GM19463 (cell line): ENCODE data around the gene SCN5A.

ENCODE experiments used
- ATAC-seq: cut with Tn5 transposase; IDR thresholded peaks from one replicate; pipeline ENCODE4 v1.9.1; 2021; ENCODE audit warnings: mild to moderate bottlenecking, moderate library complexity; ENCODE audit not compliant: unreplicated experiment

The SCN5A gene

DNA sequence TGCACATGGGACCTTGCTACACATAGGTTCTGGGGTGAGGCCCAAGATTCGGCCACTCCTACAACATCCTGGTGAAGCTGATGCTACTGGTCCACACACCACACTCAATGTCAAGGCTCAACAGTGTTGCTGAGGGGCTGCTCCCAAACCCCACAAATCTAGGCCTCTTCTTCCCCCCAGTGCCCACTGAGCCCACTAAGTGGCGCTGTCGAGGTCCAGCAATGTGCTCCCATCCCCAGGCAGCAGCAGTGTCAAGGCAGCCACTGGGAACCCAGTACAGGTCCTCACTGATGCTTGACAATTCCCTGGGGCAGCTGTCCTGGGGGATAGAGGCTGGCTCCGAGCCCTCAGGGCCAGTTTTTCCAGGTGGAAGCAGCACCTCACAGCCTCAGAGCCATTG, 21.5 kb downstream of the SCN5A start:
- no peak for ATAC-seq

DNA sequence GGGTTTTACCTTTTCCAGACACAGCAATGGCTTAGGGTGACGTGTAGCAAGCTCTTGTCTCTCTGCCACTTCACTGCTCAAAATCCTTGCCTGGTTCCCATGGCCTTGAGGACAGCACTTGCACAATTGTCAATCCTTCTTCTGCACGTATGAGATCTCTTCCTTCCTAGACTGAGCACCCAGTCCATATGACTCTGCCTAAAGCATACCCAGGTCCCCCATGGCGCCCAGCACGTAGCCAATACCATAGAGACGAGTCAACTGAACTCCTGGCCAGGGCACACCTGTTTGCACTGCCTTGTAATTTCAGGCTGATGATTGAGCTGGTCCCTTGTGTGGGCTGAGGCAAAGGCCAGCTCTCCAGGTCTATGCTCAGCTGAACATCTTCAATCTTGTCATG, 23.3 kb downstream of the SCN5A start:
- no peak for ATAC-seq

DNA sequence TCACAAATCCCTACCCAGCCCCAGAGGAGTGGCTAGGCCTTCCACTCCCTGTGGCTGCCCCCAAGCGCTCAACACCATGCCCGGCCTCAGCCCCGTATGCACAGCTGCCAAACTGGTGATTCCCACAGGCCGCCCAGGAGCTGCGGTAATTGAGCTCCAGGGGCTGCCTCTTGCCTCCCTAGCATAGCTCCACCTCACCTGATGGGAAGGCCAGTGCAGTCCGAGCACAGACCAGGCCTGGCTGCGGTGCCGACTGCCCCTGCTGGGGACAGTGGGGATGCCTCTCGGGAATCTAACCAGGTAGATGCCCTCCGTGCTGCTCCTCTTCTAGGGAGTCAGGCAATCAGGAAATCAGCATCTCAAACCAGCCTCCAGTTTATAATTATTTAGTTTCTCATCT, 25.9 kb downstream of the SCN5A start:
- ATAC-seq = no peak

DNA sequence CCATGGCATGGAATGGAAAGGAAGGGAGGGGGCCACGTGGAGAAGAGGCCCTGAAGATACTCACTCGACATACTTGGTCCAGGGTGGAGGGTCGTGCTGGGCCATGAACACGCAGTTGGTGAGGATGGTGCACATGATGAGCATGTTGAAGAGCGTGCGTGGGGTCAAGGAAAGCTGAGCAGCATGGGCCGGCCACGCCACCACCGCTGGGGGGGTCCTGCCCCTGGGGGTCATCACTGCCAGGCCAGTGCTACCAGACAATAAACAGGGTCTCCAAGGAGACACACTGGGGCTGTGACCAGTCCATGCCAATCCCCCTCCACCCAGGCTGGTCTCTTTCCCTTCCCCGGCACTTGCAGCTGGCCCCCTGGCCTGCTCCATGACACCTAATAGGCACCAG, 27.2 kb downstream of the SCN5A start:
- ATAC-seq = no peak

DNA sequence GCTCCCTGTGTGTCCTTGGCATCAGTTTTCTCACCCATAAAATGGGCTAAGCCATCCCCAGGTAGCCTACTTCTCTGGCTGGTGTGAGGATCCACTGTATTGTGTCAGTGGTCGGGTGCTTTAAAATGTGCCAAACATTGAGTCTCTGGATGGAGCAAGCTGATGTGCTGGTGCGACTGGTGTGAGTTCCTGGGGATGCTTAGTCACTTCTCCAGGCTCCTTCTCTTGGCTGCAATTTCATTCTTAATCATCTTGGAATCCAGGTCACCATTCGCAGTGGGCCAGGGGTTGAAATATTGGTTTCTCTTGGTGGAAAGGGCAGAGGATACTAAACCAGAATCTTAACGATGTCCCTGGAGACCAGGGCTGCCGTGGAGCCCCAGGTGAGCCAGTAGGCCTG, 29.3 kb downstream of the SCN5A start:
- ATAC-seq = no peak

DNA sequence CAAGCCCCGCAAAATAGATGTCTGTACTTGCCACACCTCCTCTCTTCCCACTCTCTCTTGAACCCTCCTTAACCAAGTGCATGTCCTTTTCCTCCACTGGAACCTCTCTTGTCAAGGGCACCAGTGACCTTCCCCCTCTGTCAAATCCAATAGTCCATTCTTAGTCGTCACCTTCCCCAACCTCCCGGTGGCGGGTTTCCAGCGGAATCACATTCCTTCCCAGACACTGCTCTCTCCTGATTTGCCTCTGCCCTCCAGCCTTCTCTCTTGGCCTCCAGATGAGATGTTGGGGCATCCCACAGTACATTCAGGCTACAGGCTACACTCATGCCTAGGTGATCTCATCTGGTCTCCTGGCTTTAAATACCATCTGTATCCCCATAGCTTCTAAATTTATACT, 31.1 kb downstream of the SCN5A start:
- no peak for ATAC-seq

DNA sequence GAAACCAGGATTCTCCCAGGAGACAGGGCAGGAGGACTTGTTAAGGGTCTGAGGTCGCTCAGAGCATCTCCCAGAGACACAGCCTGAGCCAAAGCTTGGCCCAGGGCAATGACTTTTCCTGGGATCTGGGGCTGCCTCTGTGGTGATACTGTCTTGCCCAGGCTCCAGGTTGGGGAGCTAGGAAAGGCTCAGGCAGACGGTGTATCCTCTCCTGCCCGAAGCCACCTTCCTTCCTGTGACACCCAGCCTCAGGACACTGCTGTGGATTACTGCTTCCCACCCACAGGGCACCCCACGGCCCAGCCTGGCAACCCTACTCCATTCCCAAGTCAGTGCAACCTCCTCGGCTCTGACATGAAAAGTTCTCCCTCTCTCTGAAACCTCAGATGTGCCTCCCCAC, 31.9 kb downstream of the SCN5A start:
- ATAC-seq = no peak

DNA sequence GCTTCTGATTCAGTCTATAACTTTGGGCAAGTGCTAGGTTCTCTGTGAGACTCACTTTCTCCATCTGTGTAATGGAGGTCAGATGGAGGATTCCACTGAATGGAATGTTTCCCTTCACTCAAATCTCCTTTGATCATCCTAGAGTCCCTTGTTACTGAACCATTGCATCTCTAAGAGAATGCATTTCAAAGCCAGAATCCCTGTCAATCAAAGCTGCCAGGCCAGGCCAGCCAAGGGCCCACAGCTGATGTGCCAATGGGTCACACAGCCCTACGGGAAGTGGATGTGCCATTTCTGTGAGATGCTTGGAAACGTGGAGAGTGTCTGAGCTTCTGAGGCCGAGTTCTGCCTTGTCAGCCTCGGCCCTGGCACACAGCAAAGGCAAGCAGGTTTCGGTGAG, 32.4 kb downstream of the SCN5A start:
- no peak for ATAC-seq

DNA sequence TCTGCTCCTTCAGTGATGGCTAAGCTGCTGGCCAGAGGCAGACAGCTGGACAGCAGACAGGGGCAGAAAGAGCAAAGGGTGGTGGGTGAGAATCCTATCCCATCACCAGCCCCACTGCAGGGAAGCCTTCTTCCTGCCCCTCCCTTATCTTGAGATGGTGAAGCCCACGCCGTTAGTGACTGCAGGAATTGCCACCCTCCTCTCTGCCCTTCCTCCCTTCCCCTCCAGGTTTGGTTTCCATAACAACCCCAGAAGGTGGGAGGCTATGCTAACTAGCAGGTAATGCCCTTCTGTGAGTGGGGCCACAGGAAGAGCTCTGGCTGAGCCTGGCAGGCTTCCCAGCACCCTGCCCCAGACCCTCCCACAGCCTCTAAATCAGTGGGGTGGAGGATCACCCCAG, 32.8 kb downstream of the SCN5A start:
- no peak for ATAC-seq

DNA sequence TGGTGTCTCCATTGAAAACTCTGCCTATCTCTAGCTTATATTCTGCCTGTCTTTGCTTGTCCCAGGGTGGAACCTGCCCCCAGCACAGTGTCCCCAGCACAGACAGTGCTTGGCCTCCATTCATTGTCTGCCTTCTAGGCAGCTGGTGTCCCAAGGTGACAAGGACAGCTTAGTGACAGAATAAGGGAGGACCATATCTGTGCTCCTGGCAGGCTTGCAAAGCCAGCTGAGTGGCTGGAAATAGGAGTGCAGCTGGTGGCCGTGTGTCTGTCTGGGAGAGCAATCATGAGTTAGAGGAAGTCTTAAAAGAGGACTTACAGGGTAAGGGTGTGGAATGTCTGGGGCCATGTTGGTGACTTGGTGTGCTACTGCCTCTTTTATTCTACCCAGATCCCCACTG, 33.4 kb downstream of the SCN5A start:
- no peak for ATAC-seq

DNA sequence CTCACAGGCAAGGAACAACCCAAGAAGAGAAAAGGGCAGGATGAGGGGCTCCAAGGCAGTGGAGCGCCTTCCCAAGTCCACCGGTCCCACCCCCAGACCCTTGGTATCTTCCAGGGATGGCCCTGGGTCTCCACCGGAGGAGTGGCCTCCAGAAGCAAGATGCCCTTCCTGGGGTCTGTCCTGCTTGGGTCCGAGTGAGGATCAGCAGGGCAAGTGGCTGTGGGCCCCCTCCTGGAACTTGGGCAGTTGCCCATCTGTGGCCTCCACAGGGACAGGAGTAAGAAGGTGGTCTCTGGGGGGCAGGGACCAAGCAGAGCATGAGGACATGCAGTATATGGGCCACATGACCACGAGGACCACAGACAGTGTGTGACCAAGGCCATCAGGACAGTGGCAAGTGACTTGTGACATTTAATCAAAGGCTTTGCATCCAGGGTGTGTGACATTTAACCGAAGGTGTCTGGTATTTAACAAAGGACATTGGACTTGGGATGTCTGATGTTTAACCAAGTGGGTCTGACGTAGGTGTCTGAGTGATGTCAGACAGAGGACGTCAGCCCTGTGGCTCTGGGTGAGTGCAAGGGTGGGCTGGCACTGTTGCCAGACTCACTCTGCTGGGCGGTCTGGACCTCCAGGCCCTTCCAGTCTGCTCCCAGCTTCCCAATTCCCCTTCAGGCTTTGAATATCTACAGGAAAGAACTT, 34.7 kb downstream of the SCN5A start:
- ATAC-seq = no peak

DNA sequence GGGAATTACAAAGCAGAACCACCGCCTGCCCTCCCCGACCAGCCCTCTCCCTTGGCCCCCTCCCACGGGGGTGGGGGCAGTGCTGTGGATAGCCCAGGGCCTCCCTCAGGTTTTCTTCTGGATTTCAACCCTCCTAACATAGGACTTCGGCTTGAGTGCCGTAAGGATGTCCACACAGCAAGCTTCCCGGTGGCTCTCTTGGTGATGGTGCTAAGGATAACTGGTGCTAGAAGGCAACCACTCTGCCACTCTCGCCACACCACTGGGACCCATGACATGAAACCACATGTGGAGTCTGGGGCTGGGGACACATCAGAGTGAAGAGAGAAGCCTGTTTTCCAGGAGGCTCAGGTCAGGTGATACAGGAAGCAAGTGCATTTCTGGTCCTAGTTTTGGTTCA, 35.4 kb downstream of the SCN5A start:
- no peak for ATAC-seq

DNA sequence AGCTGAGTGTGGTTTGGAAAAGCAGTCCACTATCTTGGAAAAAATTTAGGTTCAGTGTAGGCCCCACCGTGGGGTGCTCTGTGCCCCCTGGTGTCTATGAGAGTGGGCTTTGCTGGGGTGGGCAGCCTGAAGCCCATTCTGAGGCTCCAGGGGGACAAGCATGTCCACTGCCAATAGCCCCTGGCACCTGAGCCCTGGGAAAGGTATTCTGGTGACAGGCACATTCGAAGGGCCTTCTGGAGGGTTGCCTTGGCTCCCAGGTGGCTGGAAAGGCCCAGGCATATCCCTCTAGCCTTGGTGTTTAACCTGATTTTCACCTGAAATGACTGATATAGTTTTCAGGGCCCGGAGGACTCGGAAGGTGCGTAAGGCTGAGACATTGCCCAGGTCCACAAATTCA, 36.1 kb downstream of the SCN5A start:
- ATAC-seq = no peak

DNA sequence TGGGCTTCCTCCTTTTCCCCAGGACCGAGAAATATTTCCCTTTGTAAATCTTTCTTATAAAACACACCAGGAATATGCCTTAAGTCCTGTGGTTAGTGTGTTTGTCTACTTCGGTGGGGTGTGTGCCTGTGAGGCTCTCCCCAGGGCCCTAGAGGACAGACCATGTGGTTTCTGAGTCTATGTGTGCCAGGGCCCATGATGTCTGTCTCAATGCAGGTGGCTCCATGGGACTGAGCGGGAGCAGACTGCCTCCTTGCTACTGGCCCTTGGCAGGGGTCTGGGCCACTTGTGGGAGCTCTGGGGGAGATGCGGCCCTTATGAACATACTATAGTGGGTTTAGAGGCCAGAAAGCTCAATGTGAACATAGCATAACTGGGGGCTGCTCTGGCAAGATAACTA, 37.6 kb downstream of the SCN5A start:
- no peak for ATAC-seq

DNA sequence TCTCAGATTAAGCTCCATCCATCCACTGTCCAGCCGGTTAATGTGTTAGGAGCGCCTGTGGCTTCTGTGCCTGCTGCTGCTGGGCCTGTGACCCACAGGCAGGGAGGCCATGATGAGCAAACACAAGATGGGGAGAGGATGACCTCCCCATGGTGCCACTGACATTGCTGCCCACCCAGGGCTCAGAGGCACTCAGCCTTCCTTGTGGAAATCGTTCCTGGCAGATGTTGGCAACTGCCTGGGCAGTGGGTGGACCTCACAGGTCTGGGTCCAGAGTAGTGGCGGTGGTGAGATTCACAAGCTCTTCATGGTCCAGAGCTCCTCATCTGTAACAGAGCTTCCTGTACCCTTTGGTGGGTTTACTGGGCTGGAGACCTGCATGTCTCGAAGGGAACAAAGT, 38.6 kb downstream of the SCN5A start:
- ATAC-seq = no peak

DNA sequence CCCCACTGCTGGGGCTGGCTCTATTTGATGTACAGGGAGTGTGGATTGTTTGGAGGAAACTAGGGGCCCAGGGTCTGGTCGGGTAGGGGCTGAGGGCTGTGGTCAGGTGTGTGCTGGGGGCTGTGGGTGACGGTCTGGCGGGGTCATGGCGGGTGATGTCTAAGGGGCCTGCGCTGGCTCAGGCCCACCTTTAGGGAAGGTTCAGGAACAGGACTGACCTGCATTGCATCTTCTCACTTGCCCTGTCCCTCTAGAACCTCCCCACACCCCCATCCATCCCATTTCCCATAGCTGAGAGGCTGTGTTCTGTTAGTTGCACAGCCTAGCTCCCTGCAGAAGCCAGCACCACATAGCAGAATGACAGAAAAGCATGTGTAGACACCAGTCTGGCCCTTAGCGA, 39.1 kb downstream of the SCN5A start:
- ATAC-seq = no peak

DNA sequence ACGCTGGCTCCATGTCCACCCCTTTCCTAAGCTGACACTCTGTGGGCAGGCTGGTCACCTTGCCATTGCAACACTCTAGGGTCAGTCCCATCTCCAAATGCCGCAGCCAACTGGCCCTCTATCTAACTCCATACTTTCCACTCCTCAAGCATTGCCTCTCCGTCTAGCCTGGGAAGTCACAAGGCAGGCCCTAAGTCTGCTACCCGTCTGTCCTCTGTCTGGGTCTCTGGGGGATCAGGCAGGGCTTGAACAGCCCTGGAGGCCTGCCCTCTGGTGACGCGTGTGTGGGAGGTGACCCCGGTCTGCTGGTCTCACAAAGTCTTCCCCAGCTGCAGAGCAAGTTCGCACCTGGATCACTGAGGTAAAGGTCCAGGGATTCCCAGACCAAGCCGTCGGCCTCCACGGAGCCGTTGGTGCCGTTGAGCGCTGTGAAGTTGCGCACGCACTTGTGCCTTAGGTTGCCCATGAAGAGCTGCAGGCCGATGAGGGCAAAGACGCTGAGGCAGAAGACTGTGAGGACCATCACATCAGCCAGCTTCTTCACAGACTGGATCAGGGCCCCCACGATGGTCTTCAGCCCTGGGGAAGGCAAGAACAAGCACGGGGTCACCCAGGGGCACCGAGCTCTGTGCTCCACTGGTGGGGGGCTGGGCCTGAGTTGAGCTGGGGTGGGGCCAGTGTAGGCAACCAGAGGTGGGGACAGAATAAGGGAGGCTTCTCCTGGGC, 39.9 kb downstream of the SCN5A start:
- no peak for ATAC-seq

DNA sequence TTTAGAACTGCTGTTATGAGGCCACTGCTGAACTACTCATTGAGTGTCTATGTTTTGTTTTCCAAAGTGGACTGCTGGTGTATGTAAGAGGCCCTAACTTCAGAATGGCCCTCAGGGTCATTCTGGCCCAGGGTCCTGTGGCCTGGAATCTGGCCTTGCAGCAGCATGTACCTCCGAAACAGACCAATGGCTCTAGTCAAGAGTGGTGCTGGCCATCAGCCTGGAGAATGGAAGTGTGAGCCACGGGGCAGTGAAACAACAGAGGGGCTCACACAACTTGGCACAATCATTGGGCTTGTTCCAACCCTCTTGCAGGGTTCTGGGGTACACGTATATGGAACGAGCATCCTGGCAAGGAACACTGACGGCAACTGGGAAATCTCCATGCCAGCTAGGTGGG, 40.5 kb downstream of the SCN5A start:
- ATAC-seq = no peak

DNA sequence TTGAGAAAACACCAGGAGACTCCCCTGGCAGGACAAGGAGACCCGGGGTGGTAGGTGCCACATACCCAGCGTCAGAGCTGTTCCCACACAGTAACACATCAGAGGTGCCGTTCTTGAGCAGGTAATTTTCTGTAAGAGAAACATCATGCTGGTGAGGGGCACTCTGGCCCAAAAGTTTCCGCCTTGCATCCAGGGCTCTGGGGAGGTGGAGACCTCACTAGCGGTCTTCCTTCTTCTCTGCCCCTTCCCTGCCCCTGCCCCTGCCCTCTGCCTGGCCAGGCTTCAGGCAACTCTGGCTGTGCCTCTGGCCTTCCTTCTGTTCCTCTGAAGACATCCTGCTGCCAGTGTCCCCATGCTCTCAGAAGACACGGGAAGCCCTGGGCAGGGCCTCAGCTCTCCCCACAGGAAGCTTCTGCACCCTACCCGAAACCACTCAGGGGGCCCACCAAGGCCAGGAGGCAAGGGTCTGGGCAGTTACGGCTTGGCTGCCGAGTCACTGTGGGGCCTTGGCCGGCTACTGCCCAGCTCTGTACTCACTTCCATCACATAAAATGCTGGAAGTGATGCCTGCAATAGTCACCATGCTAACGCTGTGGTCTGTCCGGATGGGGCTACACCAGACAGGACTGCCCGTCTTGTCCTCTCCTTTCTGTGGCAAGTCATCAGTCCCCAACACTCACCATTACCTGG, 41.3 kb downstream of the SCN5A start:
- no peak for ATAC-seq

DNA sequence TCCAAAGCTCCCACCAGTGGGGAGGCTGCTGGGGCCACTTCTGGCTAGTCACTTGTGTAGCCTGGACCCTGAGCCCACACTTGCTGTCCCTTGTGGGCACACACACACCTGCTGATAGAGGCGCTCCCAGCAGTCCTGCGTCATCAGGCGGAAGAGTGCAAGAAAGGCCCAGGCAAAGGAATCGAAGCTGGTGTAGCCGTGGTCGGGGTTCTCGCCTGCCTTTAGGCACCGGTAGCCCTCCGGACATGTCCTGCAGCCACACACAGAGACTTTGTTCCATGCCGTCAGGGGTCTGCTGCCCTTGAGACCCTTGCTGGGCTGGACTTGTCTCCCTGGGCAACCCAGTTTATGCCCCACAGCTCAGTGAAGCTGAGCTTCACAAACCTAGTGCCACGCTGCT, 42.9 kb downstream of the SCN5A start:
- ATAC-seq = no peak

DNA sequence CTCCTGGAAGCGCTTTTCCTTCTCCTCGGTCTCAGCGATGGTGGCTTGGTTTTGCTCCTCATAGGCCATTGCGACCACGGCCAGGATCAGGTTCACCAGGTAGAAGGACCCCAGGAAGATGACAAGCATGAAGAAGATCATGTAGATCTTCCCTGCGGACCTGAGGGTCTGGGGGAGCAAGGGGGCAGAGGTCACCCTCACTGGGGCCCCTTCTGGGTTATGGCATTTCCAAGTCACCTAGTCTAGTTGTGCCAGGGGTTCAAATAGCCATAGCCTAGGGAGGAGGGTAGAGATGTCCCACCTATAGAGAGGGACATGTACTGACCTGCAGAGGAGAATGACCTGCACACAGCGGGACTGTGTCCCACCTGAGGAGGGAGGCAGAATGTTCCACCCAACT, 43.5 kb downstream of the SCN5A start:
- no peak for ATAC-seq

DNA sequence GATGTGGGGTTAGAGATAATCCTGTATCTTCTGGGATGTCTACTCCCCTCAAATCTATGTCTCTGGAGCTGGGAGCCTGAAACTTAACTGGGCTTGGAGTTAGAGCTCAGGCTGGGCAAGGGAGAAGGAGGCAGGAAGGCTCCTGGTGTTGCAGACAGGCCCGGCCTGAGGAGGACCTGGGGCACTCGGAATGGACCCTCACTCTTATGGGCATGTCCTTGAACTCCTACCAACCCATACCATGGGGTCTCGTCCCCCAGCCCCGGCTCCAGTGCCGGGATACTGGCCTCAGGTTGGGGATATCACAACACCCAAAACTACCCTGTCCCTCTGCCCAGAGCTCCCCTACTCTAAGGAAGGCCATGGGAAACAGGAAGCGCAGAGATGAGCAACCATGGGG, 45.2 kb downstream of the SCN5A start:
- no peak for ATAC-seq
